ENCODE data around the gene OSBPL5. TPM values are rescaled to one million over a fixed set of nuclear protein-coding genes. Genes with fewer than 3 reads are reported as not detected.

OSBPL5 gene
- total RNA-seq, 4 donors from 2014 or later = 24.7 to 83.3 (median 48.2) TPM

DNA sequence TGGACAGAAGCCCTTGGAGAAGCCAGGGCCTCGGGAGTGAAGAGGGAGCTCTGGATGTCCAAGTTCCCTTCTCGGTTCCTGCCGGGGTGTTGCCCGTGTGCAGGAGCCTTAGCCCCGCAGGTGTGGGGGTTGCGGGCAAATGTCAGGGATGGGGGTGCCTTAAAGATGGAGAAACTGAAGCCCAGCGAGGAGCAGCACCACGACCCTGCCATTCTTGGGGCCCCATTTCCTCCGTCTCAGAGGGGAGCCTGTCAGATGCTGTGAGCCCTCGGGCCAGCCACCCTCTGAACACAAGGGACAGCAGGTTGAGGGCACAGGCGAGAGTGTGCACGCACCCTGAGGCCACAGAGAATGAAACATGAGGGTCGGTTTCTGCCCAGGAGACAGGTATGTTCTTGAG is 6.3 kb downstream of the OSBPL5 start:
- intact Hi-C loops (cut with DNase I; ENCODE audit: low total_unique reads) = no loop called here
- DNase-seq = no peak
- H3K4me3 ChIP-seq = no peak overlapping the region
- peak overlapping the region; percentile 75 to 79 for H3K27ac ChIP-seq
- no peaks in the 10 kb centered on the region for H3K36me3 ChIP-seq
- no peaks in the 10 kb centered on the region for H3K9me3 ChIP-seq
- peaks cover 0 to 45% of the 10 kb centered on the region in 2 donors for H3K4me1 ChIP-seq
- no peak for TF ChIP-seq POLR2A (IDR thresholded peaks at IDR 0.05)
- TF ChIP-seq, protein P1, sequence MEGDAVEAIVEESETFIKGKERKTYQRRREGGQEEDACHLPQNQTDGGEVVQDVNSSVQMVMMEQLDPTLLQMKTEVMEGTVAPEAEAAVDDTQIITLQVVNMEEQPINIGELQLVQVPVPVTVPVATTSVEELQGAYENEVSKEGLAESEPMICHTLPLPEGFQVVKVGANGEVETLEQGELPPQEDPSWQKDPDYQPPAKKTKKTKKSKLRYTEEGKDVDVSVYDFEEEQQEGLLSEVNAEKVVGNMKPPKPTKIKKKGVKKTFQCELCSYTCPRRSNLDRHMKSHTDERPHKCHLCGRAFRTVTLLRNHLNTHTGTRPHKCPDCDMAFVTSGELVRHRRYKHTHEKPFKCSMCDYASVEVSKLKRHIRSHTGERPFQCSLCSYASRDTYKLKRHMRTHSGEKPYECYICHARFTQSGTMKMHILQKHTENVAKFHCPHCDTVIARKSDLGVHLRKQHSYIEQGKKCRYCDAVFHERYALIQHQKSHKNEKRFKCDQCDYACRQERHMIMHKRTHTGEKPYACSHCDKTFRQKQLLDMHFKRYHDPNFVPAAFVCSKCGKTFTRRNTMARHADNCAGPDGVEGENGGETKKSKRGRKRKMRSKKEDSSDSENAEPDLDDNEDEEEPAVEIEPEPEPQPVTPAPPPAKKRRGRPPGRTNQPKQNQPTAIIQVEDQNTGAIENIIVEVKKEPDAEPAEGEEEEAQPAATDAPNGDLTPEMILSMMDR (IDR thresholded peaks at IDR 0.05) = no peak
- H3K27me3 ChIP-seq = no peaks in the 10 kb centered on the region

DNA sequence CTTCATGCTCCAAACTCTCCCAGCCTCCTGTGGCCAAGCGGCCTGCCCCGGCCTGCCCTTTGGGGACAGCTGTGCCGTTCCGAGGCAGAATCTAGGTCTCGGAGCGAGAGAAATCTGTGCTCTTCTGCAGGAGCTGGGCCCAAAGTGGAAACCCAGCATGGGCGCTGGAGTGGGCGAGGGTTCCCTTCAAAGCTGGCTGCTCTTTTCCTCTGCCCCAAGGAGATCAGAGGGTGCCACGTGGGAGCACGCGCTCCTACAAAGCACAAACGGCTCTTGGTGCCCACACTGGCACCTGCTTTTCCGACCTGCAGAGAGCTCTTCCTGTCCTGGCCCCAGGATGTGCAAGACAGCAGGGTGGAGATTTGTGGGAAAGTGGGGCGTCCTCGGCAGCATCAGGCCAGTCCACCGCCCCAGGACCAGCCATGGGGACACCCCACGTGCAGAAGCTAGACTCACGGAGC is 6.9 kb downstream of the OSBPL5 start:
- no peak for DNase-seq
- H3K27ac ChIP-seq = no peak overlapping the region
- H3K4me3 ChIP-seq = no peak overlapping the region
- no peaks in the 10 kb centered on the region for H3K36me3 ChIP-seq
- peaks cover 0 to 46% of the 10 kb centered on the region in 2 donors for H3K4me1 ChIP-seq
- intact Hi-C loops (cut with DNase I; ENCODE audit: low total_unique reads) = no loop called here
- no peaks in the 10 kb centered on the region for H3K9me3 ChIP-seq
- H3K27me3 ChIP-seq = no peaks in the 10 kb centered on the region
- TF ChIP-seq, protein P1 (IDR thresholded peaks at IDR 0.05) = no peak
- no peak for TF ChIP-seq POLR2A (IDR thresholded peaks at IDR 0.05)

DNA sequence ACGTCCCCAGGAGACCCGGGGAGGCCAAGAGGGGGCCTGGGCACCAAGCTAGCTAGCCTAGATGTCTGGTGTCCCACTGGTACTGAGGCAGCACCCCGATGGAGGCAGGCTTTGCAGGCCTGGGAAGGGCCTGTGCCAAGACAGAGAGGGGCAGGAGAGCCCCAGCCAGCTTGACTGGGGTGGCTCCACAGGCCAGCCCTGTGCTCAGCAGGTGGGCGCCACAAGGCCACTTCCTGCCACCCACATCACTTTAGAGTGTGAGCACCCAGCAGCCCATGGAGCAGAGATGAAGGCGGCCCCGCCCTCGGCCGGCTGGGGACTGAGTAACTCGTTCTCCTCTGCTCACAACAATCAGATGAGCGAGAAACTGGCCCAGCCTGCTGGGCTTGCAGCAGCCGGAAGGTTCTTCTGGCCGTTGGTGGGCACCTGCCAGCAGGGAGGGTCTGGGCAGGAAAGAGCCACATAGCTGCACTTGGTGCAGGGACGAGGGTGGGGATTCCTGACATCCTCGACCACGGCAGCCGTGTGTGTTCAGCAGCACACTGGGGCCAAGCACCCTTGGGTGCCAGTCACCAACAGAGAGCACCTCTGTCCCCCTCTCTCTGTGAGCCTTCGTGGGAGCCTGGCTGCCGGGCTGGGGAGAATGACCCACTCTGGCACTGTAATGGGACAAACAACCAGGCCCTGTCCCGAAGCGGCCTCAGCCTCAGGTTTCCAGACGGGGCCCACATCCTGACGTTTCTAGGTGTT is 7.6 kb downstream of the OSBPL5 start:
- TF ChIP-seq POLR2A (IDR thresholded peaks at IDR 0.05) = no peak
- TF ChIP-seq, protein P1 (IDR thresholded peaks at IDR 0.05) = no peak
- Histone ChIP-seq H3K4me1 (peaks cover 0 to 40% of the 10 kb centered on the region in 2 donors), H3K4me3 (no peak overlapping the region), H3K9me3 (no peaks in the 10 kb centered on the region), H3K27me3 (no peaks in the 10 kb centered on the region), H3K27ac (peak overlapping the region in 1 of 2 donors; percentile 78), H3K36me3 (no peaks in the 10 kb centered on the region)
- no peak for DNase-seq
- intact Hi-C loops (cut with DNase I; ENCODE audit: low total_unique reads) = no loop called here

DNA sequence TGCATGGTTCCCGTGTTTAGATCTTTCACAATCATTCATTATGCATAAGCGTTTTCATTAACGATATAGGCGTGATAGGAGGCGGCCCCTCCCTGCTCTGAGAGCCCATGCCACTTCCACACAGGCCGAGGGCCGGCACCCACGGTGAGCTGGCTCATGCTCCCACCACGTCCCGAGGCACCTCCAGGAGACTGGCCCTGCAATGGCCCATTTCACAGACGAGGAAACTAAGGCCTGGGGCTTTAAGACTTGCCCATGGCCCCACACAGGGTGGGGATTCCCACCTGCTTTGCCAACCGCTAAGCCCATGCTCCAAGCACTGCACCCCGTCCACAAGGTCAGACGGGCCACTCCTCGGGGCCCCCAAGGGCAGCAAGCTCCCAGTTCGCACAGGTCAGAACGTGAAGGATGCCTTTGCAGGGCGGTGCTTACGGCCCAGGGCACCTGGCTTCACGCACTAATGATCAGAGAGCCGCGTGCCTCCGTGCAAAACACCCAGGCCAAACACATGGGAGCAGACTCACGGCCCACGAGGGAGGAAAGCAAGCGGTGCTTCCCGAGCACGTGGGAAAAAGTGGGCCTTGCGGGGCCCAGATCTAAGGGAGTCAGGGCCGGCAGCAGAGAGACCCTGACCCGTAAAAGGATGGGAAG is 8.3 kb downstream of the OSBPL5 start:
- H3K9me3 ChIP-seq = no peaks in the 10 kb centered on the region
- intact Hi-C loops (cut with DNase I; ENCODE audit: low total_unique reads) = no loop called here
- peak overlapping the region; percentile 59 to 78 for H3K27ac ChIP-seq
- no peaks in the 10 kb centered on the region for H3K36me3 ChIP-seq
- H3K27me3 ChIP-seq = no peaks in the 10 kb centered on the region
- peak overlapping the region in 1 of 2 donors; percentile 6 for H3K4me3 ChIP-seq
- DNase-seq = no peak
- TF ChIP-seq POLR2A (IDR thresholded peaks at IDR 0.05) = no peak
- TF ChIP-seq, protein P1 (IDR thresholded peaks at IDR 0.05) = no peak
- H3K4me1 ChIP-seq = peaks cover 0 to 39% of the 10 kb centered on the region in 2 donors

DNA sequence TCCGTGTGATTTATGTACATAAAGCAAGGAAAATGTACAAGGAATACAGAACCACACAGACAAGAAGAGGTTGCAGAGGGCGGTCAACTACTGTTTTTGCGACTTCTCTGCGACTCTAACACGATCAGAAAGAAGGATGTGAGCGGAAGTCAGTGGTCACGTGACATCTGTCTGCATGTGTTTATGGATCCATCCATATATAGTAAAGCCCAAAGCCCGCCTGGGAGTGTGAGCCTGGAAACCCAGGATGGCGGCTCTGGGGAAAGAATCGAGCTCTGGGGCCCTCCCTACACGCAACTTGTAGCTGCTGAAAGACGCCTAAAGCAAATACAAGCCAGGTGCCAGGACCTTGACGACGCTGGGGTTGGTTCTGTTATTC is 8.8 kb downstream of the OSBPL5 start:
- Histone ChIP-seq H3K36me3 (no peaks in the 10 kb centered on the region), H3K4me1 (peaks cover 0 to 33% of the 10 kb centered on the region in 2 donors), H3K4me3 (peak overlapping the region in 1 of 2 donors; percentile 6), H3K27me3 (no peaks in the 10 kb centered on the region), H3K27ac (peak overlapping the region; percentile 59 to 78), H3K9me3 (no peaks in the 10 kb centered on the region)
- DNase-seq = peak in 1 of 2 donors; percentile 58
- TF ChIP-seq, protein P1 (IDR thresholded peaks at IDR 0.05) = no peak
- TF ChIP-seq POLR2A (IDR thresholded peaks at IDR 0.05) = no peak
- intact Hi-C loops (cut with DNase I; ENCODE audit: low total_unique reads) = no loop called here

All from uterus (tissue), 4 donors.